ENCODE data around the gene ARF5.
"Not testable (repeated sequence)": the region's sequence is repeated elsewhere in the genome, so short reads cannot be mapped to it uniquely, and the experiment has no call there.

ARF5 gene

DNA sequence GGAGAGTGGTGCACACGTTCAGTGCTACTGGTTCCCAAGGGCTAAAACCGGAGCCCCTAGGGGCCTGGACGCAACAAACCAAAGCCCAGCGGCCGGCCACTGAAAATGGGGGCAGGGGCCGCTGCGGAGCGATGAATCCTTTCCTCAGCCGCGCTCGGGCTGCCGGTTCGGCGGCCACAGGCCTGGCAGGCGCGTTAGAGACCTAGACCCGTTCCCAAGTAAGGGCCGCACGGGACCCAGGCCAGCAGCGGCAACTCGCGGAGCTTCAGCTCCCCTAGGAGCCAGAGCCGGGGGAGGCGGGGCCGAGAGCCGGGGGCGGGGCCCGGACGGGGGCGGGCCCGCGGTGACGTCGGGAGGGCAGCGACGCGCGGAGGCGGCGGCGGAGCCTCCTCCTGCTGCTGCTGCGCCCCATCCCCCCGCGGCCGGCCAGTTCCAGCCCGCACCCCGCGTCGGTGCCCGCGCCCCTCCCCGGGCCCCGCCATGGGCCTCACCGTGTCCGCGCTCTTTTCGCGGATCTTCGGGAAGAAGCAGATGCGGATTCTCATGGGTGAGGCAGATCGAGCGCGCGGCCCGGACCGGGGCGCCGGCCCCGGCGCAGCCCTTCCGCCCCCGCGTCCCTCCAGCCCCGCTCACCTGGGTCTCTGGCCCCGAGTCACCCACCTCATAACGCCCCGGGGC lies at the start of gene ARF5:
ARF5 (plus strand) TSS at position 393 of the 678 bp plus-strand sequence; CDS start at position 481, 88 bp downstream.
- DNase-seq, result peak; percentile 81

DNA sequence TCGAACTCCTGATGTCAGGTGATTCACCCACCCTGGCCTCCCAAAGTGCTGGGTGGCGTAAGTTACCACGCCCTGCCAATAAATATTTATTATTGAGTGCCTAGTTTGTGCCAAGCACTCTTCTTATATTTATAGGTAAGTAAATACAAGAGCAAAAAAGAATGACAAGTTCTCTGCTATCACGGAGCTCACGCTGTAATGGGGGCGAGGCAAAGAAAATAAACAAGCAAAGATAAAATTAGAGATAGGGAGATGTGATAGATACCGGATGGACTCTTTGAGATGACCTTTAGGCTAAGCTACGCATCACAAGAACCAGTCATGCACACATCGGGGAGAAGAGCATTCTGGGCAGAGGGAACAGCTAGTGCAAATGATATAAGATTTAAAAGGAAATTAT lies 49.1 kb upstream of the ARF5 start:
- DNase-seq, result no peak

DNA sequence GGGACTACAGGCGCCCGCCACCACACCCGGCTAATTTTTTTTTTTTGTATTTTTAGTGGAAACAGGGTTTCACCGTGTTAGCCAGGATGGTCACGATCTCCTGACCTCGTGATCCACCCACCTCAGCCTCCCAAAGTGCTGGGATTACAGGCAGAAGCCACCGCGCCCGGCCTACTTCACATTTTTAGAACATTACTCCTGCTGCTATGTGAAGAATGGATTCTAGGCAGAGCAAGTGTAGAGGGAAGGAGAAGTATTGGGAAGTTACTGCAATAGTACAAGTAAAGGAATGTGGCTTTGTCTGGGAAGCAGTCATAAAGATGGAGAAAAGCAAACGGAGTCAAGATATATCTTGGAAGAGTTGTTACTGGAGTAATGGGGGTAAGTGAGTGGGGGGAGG lies 47.8 kb upstream of the ARF5 start:
- DNase-seq, result not testable (repeated sequence)

DNA sequence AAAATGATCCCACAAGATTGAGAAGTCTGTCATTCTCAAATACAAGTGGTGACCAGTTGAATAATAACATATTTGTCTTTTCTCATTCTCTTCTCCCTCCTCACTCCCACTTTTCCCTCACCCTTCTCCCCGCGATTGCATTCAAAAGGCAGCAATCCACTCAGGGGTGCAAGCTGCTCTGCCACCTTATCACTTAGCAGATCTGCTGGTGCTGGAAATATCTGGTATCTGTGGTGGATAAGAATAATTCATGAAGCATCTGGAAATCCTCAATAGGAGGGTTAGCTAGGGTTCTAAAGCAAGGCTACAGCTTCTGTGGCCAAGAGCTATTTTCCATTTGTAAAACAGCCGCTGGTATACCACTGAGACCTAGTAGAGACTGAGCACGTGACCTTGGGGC lies 46.7 kb upstream of the ARF5 start:
- no peak for DNase-seq

DNA sequence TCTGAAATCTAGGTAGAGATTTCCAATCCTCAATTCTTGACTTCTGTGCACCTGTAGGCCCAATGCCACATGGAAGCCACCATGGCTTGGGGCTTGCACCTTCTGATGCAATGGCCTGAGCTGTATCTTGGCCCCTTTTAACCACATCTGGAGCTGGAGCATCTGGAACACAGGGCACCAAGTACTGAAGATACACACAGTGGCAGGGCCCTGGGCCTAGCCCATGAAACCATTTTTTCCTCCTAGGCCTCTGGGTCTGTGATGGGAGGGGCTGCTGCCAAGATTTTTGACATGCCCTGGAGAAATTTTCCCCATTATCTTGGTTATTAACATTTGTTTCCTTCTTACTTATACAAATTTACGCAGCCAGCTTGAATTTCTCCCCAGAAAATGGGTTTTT lies 41.9 kb upstream of the ARF5 start:
- DNase-seq, result no peak

DNA sequence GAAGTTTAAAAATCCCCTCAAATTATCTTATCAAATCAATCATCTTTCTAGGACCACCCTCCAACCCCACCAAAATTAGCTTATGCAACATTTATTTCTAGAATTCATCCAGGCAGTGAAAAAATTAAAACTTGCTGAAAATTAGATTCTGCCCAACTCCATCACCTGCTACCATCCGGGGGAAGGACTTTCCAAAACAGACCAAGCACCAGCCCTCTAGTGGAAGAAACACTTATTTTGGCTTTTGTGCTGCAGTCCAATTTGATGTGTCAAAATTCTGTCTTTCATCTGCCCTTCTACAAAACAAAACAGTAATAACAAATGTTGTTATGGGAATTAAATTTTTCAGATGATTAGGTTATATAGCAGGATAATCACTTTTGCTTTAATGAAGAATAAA lies 38.0 kb upstream of the ARF5 start:
- DNase-seq, result no peak

DNA sequence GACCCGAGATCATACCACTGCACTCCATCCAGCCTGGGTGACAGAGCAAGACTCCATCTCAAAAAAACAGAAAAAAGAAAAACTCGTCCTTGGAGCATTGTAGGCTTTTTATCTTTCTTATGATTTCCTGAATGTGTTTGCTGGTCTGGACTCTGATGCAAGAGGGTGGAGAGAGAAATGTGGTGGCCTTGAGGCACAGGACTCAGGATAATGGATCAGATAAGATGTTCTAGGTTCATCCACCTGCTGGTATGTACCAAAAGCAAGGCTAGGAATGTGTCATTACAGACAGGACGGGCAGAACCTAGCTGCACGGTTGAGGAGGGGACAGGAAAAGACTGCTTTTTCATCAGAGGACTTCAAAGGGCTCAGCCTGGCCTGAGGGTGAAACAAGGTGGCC lies 36.3 kb upstream of the ARF5 start:
- DNase-seq, result no peak

DNA sequence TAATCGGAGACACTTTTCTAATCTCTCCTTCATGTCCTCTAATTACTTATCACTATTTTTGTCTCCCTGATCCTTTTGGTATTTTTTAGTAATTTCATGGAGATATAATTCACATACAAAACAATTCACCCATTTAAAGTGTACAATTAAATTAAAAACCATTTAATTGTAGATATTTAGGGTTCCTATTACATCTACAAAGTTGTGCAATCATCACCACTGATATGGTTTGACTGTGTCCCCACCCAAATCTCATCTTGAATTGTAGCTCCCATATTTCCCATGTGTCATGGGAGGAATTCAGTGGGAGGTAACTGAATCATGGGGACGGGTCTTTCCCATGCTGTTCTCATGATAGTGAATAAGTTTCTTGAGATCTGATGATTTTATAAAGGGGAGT lies 31.8 kb upstream of the ARF5 start:
- DNase-seq, result no peak

DNA sequence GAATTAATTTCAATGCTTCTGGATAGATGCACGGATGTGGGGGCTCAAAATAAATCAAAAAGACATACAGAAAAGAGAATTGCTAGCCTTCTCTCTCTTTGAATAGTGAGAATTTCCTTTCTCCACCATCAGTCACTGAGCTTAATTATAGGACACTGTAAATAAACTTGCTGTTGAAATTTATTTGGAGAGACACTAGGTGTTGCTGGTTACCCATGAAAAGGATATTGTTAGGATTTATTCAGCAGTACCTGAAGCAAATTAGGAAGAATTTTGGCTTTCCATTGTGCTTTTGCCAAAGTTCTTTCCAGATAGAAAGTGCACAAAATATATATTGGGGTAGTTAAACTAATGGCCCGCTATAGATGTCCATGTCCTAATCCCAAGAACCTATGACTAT lies 30.4 kb upstream of the ARF5 start:
- no peak for DNase-seq

DNA sequence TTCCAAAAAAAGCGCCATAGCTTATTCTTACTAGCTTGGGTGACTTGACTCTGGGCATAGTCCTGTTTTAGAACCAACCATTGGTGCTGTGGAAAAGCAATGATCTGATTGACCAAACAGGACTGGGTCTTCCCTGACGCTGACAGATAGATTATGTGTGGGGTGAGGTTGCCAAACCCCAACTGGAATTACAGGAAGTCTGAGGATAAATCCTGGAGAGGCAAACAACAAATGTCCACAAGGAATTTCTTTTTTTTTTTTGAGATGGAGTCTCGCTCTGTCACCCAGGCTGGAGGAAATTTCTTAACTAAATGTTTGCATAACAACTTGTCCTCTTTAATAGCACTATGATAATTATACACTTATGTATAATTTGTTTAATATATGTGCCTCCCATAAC lies 22.0 kb upstream of the ARF5 start:
- DNase-seq, result no peak

DNA sequence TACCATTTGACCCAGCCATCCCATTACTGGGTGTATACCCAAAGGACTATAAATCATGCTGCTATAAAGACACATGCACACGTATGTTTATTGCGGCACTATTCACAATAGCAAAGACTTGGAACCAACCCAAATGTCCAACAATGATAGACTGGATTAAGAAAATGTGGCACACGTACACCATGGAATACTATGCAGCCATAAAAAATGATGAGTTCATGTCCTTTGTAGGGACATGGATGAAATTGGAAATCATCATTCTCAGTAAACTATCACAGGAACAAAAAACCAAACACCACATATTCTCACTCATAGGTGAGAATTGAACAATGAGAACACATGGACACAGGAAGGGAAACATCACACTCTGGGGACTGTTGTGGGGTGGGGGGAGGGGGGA lies 20.2 kb upstream of the ARF5 start:
- not testable (repeated sequence) for DNase-seq

DNA sequence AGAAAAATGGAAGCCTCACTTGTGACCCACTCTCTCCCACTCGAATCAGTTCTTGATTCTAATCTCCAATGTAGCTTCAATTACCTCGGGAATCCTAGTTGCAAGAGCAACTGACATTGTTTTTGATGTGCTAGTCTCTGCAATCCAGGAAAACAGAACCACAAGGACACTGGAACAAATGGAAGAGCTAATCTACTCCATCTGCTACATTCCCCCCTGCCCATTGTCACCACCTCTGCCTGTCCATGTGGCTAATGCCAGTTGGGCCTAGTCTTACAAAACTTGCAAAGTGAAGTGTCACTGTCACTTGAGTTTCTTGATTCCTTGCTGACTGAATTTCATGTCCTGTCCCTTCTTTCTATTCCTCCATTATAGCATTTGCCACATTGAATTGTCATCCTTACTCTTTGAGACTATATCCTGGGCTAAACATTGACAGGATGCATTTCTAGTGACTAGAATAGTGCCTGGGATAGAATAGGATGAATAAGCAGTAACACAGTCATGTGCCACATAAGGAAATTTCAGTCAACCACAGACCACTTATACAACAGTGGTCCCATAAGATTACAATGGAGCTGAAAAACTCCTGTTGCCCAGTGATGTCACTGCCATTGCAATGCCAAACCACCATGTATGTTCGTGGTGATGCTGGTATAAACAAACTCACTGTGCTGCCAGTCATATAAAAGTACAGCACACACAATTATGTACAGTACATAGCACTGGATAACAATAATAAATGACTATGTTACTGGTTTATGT lies 16.3 kb upstream of the ARF5 start:
- DNase-seq, result no peak

DNA sequence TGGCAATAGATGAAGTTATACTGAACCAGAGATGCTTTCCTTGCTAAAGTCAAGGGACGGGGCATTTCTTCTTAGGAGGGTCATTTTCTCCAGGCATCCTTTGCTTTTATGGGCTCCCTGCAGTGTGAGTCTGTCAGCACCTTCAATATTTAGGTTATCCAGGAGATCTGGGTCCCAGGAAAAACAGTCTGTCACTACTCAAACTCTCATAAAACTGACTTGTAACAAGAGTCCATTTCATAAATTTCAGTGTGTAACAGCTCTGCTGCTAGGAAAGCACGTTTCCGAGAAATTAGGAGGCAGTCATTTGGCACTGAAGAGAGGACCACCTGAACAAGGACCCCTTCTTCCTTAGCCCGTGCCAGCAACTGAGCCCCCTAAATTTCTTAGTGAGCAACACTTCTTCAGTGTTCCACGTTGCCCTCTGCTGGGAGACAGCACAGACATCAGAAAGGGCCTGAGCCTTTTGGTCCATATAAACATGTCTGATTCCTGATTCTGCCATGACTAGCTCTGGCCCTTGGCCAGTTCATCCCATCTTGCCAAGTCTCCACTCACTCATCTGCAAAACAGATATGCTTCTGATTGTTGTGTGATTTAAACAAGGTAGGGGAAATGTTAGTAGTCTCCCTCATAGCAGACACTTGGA lies 10.1 kb upstream of the ARF5 start:
- no peak for DNase-seq

DNA sequence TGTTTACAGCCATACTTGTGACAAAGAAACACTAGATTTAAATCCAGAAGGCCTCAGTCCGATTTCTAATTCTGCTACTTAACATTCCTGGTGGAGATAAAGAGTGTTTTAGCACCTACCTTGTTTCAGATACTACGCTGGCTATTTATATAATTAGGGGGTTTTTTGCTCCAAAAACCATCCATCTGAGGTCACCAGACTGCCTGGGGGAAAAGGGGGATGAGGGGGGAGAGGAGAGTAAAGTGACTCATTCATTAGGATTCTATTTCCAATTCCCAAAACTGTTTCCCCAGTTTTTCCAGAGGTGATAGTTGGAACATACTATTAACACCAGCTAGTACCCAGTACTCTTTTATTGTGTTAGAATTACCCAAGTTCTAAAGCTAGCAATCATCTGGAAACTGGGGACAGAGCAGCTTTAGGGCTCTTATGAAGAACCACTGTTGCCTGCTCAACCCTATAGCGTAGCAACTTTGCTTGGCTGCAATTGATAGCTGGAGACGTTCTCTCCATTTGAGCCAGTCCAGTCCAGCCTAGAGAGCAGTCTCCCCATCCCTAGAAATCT lies 9.4 kb upstream of the ARF5 start:
- no peak for DNase-seq

DNA sequence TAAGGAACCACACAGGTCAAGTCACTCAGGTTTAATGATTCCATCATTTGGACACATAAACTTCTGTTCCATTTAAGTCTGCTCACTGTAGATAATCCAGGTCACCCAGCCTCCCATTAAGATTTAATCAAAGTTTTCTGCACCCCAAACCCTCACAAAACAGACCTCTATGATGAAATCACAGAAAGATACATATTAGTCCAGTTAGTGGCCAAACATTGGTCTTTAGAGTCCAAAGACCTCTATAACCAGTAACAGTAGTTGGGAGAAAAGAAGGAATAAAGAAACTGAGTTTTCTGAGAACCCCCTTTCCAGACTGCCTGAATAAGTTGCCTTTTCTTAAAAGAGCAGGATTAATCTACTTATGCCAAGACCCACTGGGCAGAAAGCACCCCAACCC lies 7.6 kb upstream of the ARF5 start:
- DNase-seq, result no peak

DNA sequence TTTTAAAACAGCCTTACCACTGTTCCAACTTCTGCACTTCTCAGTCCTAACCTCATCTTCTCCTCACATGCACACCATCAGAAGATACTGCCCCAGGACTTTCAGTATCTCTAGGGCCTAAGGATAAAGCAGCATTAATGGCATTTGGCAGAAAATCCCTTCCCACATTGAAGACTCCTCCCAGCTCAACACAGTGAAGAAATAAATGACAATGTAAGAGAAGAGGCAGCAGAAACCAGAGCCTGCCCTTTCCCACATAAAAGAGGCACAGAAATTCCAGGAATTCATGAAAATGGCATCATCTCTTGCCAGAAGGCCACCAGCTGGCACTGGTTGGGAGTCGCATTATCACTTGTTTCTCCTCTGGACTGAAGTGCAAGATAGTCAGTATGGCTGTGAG lies 6.5 kb upstream of the ARF5 start:
- DNase-seq, result no peak

DNA sequence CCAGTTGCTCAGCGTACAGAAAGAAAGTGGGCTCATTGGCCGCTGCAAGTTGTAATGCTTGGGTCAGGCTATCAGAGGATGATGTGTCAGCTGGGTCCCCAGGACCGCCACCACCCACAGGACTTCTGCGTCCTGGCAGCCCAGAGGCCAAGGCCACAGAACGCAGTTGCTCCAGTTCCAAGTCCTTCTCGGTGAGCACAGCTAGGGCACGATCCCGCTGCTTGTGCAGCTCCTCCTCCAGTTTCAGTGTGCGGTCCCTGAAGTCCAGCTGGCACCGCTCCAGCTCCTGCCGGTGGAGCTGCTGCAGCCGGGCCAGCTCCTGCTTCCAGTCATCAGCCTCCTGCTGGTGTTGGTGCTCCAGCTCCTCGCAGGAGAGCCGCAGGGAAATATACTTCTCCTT lies 5.8 kb upstream of the ARF5 start:
- no peak for DNase-seq

DNA sequence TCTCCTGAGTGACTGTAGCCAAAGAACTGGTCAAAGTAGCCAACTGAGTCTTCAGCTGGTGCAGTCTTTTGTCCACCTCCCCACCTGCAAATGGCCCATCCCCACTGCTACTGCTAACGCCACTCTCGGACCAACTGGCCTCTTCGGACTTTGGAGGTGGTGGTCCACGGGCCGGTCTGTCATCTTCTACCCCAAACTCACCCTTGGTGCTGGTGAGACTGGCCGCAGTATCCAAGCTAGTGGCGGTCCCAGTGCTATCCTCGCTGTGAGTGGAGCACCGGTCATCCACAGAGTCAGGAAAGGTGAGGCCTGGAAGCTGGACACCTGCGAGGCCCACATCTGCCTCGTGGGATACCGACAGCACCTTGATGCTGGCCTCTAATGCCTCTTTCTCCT lies 3.6 kb upstream of the ARF5 start:
- DNase-seq, result no peak

DNA sequence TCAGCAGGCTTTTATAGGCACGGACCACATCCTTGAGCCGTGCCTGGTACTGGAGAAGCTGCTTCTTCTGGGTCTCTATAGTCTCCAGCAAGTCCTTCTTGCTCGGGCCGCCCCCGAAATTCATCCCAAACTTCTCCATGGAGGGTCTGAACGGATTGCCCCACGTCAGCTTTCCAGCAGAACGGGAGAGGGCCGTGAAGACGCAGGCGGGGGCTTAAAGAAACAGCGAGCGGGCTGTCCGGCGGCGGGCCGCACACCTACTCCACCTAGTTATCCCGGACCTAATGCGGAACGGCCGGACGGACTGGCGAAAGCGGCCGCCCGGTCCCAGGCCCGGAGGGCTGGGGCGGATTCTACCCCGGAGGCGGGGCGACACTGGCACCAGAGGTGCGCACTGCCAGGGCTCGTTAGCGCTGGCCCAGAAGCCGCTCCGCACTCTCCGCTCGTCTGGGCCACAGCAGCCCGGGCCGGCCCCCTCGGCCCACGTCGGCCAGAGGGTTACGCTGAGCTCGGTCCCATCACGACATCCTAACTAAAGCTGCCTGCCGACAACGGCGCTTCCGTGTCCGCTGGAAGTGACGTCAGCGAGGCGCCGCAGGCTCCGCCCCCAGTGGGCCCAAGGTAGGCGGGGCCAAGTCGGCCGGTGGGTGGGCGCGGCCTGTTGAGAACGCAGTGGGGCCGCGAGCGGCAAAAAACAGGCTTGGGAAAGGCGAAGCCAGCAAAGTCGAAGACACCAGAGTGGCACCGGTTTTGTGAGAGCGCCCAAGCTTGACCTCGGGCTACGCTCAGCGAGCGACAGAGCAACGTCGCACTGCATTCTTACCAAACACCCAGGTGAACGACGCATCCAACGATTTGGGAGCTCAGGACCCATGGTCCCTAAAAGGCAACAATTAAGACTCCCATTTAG lies 2.9 kb upstream of the ARF5 start, which contains the start of gene GCC1:
GCC1 (minus strand) TSS at position 553 of the 910 bp plus-strand sequence; CDS start at position 139, 414 bp downstream.
- peak; percentile 84 for DNase-seq

DNA sequence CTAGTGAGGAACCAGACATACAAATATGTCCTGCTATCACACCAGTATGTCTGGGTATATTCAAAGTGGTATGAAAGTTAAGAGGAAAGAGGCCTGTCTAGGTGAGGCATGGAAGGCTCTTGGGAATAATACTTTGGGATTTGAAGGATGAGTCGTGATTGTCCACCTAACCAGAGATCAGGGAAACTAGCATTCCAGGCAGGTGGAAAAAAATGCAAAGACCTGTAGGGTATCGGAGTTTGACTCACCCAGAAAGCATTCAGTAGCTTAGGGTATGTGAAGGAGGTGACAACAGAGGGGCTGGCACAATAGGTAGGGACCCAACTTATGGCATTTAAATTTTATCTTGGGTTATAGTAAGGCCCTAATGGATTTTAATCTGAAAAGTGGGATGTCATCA lies 1.9 kb upstream of the ARF5 start:
- DNase-seq, result no peak

DNA sequence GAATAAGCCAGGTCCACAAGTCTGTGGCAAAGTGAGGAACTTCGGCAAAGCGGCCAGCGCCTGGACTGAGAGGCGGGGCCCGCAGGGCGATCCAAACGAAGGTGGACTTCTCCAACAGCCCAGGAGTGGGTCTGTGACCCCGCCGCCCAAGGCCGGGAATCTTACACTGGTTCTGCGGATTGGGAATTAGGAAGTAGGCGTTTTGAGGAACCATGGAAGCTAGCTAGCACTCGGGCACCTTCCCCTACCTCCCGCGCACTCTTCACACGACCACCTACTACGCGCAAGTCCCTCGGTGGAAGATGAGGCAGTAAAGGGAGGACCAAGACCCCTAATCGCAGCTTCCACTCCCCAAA lies 570 bp upstream of the ARF5 start:
- DNase-seq, result no peak

DNA sequence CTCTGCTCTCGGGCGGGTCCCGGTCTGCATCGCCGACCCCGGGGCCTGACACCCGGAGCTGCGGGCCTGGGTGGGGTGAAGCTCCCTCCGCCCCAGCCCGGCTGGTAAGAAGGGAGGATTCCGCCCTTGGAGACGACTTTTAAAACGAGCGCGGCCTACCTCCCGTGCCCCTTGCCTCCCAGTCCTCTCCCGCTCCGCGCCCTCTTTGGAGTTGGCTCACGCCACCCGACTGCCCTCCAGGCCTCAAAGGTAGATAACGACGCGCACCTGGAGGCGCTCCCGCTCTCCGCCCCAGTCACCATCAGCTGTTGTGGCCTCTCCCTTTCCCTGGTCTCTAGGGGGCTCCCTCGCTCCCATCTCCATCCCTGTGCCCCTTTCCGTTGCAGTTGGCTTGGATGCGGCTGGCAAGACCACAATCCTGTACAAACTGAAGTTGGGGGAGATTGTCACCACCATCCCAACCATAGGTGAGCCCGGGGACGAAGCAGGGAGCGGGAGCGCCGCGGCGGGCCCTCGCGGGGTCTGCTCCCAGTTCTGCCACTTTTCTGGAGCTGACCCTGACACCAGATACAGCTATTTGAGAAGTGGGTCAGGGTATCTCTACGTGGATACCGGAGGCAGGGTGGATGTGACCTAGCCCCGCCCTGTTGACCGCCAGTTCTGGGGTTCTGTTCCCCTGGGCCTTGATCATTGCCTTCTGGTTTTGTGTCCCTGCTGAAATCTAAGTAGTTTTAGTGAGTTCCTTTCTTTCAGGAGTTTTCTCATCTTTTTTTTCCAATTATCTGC lies 679 bp downstream of the ARF5 start:
- peak; percentile 53 for DNase-seq
